Transverse colon (tissue), 4 donors: ENCODE measurements around the gene PRRG4.

Experiments used
- EP300 ChIP-seq: sonication (generic); formaldehyde crosslinking; IDR thresholded peaks from one replicate; pipeline ENCODE4 v1.6.1; 2017; ENCODE audit warnings: antibody characterized with exemption, low read depth
- POLR2A ChIP-seq: fragments of 450-650 bp; IDR thresholded peaks from one replicate; pipeline ENCODE4 v1.6.1; 2016; ENCODE audit warnings: antibody characterized with exemption, mild to moderate bottlenecking, moderate library complexity
- POLR2AphosphoS5 ChIP-seq, 3 donors: sonication (generic); formaldehyde crosslinking; IDR thresholded peaks; one replicate each; pipeline ENCODE4 v1.6.1; 2016; ENCODE audit warnings: antibody characterized with exemption in 3 of 3
- TF ChIP-seq, protein P1 (sequence below), 5 experiments: fragments of 200-600 bp in 3 of 5; fragments of 450-650 bp in 2 of 5; sonication (generic) in 3 of 5; IDR thresholded peaks; 1 replicate in 2 of 5; 2 replicates in 3 of 5; pipeline ENCODE4 v1.5.1; 2016 to 2017; ENCODE audit warnings: antibody characterized with exemption in 5 of 5, inconsistent platforms in 3 of 5, mild to moderate bottlenecking in 2 of 5, moderate library complexity in 1 of 5

- TF ChIP-seq, protein P1, sequence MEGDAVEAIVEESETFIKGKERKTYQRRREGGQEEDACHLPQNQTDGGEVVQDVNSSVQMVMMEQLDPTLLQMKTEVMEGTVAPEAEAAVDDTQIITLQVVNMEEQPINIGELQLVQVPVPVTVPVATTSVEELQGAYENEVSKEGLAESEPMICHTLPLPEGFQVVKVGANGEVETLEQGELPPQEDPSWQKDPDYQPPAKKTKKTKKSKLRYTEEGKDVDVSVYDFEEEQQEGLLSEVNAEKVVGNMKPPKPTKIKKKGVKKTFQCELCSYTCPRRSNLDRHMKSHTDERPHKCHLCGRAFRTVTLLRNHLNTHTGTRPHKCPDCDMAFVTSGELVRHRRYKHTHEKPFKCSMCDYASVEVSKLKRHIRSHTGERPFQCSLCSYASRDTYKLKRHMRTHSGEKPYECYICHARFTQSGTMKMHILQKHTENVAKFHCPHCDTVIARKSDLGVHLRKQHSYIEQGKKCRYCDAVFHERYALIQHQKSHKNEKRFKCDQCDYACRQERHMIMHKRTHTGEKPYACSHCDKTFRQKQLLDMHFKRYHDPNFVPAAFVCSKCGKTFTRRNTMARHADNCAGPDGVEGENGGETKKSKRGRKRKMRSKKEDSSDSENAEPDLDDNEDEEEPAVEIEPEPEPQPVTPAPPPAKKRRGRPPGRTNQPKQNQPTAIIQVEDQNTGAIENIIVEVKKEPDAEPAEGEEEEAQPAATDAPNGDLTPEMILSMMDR (IDR thresholded peaks at IDR 0.05): no peak
- TF ChIP-seq POLR2AphosphoS5 (IDR thresholded peaks at IDR 0.05) (no peak), EP300 (no peak), POLR2A (no peak)
Observed at GRCh38 chr11:32864555-32864954, 34.8 kb downstream of the PRRG4 start.
